BLaER1 (cell line): Measurements from ENCODE around the gene AGTPBP1.
"Not testable (repeated sequence)": the region's sequence is repeated elsewhere in the genome, so short reads cannot be mapped to it uniquely, and the experiment has no call there.

ENCODE experiments used
- H3K27ac ChIP-seq: shearing (Covaris generic); formaldehyde crosslinking; 2 replicates; pipeline ENCODE4 v1.8.1; 2022
- H3K27me3 ChIP-seq: shearing (Covaris generic); formaldehyde crosslinking; 2 replicates; pipeline ENCODE4 v1.8.1; 2022
- H3K36me3 ChIP-seq: shearing (Covaris generic); formaldehyde crosslinking; 2 replicates; pipeline ENCODE4 v1.8.1; 2022
- H3K4me1 ChIP-seq: shearing (Covaris generic); formaldehyde crosslinking; 2 replicates; pipeline ENCODE4 v1.8.1; 2022
- H3K4me2 ChIP-seq: shearing (Covaris generic); formaldehyde crosslinking; 2 replicates; pipeline ENCODE4 v1.8.1; 2022
- H3K4me3 ChIP-seq: shearing (Covaris generic); formaldehyde crosslinking; 2 replicates; pipeline ENCODE4 v1.8.1; 2022
- H3K9ac ChIP-seq: shearing (Covaris generic); formaldehyde crosslinking; 2 replicates; pipeline ENCODE4 v1.8.1; 2022
- H3K9me3 ChIP-seq: shearing (Covaris generic); formaldehyde crosslinking; 2 replicates; pipeline ENCODE4 v1.8.1; 2022
- H4K20me1 ChIP-seq: shearing (Covaris generic); formaldehyde crosslinking; 2 replicates; pipeline ENCODE4 v1.8.1; 2022
- Cebpa-rat ChIP-seq: shearing (Covaris generic); IDR thresholded peaks from 2 replicates; pipeline ENCODE4 v1.8.1; 2022

AGTPBP1 gene

GRCh38 chr9:85723215-85723614 lies 18.5 kb downstream of the AGTPBP1 start:
- H3K27me3 ChIP-seq, result no peaks in the 10 kb centered on the region
- no peak for TF ChIP-seq Cebpa-rat
- no peak overlapping the region for H3K4me3 ChIP-seq
- H3K9me3 ChIP-seq, result peaks cover 37% of the 10 kb centered on the region
- no peak overlapping the region for H3K4me2 ChIP-seq
- H3K27ac ChIP-seq, result no peak overlapping the region
- H3K36me3 ChIP-seq, result peaks cover 28% of the 10 kb centered on the region
- H3K9ac ChIP-seq, result no peak overlapping the region
- no peaks in the 10 kb centered on the region for H3K4me1 ChIP-seq
- peaks cover 25% of the 10 kb centered on the region; the same call in 1 of the 2 replicates for H4K20me1 ChIP-seq

- H3K9ac ChIP-seq, H3K27ac ChIP-seq, H3K4me2 ChIP-seq, H3K4me1 ChIP-seq, H3K4me3 ChIP-seq, H3K27me3 ChIP-seq: not testable (repeated sequence)
- peaks cover 14% of the 10 kb centered on the region for H4K20me1 ChIP-seq
- H3K36me3 ChIP-seq, result peaks cover 24% of the 10 kb centered on the region
- peaks cover 23% of the 10 kb centered on the region for H3K9me3 ChIP-seq
Observed at GRCh38 chr9:85719411-85719810, 22.3 kb downstream of the AGTPBP1 start.

- H3K4me2 ChIP-seq, H3K4me3 ChIP-seq, H3K27me3 ChIP-seq, H3K9ac ChIP-seq, H3K27ac ChIP-seq, H3K4me1 ChIP-seq, H3K36me3 ChIP-seq: not testable (repeated sequence)
- peaks cover 14% of the 10 kb centered on the region for H4K20me1 ChIP-seq
- peaks cover 10% of the 10 kb centered on the region for H3K9me3 ChIP-seq
Observed at GRCh38 chr9:85717818-85718217, 23.9 kb downstream of the AGTPBP1 start.

GRCh38 chr9:85717220-85717619 lies 24.5 kb downstream of the AGTPBP1 start:
- peaks cover 4% of the 10 kb centered on the region; the same call in 1 of the 2 replicates for H3K36me3 ChIP-seq
- H4K20me1 ChIP-seq, result peaks cover 14% of the 10 kb centered on the region
- H3K4me3 ChIP-seq, result no peak overlapping the region
- H3K27me3 ChIP-seq, result no peaks in the 10 kb centered on the region
- no peak overlapping the region for H3K27ac ChIP-seq
- peaks cover 4% of the 10 kb centered on the region for H3K9me3 ChIP-seq
- no peak overlapping the region for H3K4me2 ChIP-seq
- H3K9ac ChIP-seq, result no peak overlapping the region
- no peaks in the 10 kb centered on the region for H3K4me1 ChIP-seq
- TF ChIP-seq Cebpa-rat, result no peak

GRCh38 chr9:85716031-85716877 lies 25.5 kb downstream of the AGTPBP1 start:
- H3K4me1 ChIP-seq, result no peaks in the 10 kb centered on the region
- H3K27me3 ChIP-seq, result no peaks in the 10 kb centered on the region
- no peak overlapping the region for H3K4me3 ChIP-seq
- no peak for TF ChIP-seq Cebpa-rat
- H3K4me2 ChIP-seq, result no peak overlapping the region
- no peak overlapping the region for H3K27ac ChIP-seq
- H3K9me3 ChIP-seq, result no peaks in the 10 kb centered on the region; the same call in 1 of the 2 replicates
- peaks cover 9% of the 10 kb centered on the region for H3K36me3 ChIP-seq
- no peak overlapping the region for H3K9ac ChIP-seq
- peaks cover 14% of the 10 kb centered on the region for H4K20me1 ChIP-seq

GRCh38 chr9:85715587-85715986 lies 26.2 kb downstream of the AGTPBP1 start:
- H4K20me1 ChIP-seq, result peaks cover 14% of the 10 kb centered on the region
- no peaks in the 10 kb centered on the region for H3K27me3 ChIP-seq
- no peak overlapping the region for H3K4me2 ChIP-seq
- no peak overlapping the region for H3K4me3 ChIP-seq
- H3K9ac ChIP-seq, result no peak overlapping the region
- H3K4me1 ChIP-seq, result no peaks in the 10 kb centered on the region
- no peaks in the 10 kb centered on the region; the same call in 1 of the 2 replicates for H3K9me3 ChIP-seq
- no peak overlapping the region for H3K27ac ChIP-seq
- H3K36me3 ChIP-seq, result peaks cover 9% of the 10 kb centered on the region
- TF ChIP-seq Cebpa-rat, result no peak

- no peaks in the 10 kb centered on the region for H3K9me3 ChIP-seq
- no peak for TF ChIP-seq Cebpa-rat
- H3K36me3 ChIP-seq, result peaks cover 17% of the 10 kb centered on the region
- H3K27me3 ChIP-seq, result no peaks in the 10 kb centered on the region
- no peak overlapping the region for H3K27ac ChIP-seq
- H3K4me1 ChIP-seq, result no peaks in the 10 kb centered on the region
- H3K4me2 ChIP-seq, result peak overlapping the region; percentile 6; the same call in 1 of the 2 replicates
- no peak overlapping the region for H3K9ac ChIP-seq
- H3K4me3 ChIP-seq, result no peak overlapping the region
- H4K20me1 ChIP-seq, result peaks cover 14% of the 10 kb centered on the region
Observed at GRCh38 chr9:85713897-85714296, 27.9 kb downstream of the AGTPBP1 start.

- H4K20me1 ChIP-seq, result peaks cover 26% of the 10 kb centered on the region; the same call in 1 of the 2 replicates
Observed at GRCh38 chr9:85704744-85705143, 37.0 kb downstream of the AGTPBP1 start.

GRCh38 chr9:85703398-85703797 lies 38.4 kb downstream of the AGTPBP1 start:
- Histone ChIP-seq H4K20me1 (peaks cover 26% of the 10 kb centered on the region; the same call in 1 of the 2 replicates), H3K27me3 (no peaks in the 10 kb centered on the region), H3K27ac (no peak overlapping the region), H3K4me3 (no peak overlapping the region), H3K9me3 (peaks cover 23% of the 10 kb centered on the region), H3K9ac (no peak overlapping the region), H3K4me2 (peak overlapping the region; percentile 62), H3K36me3 (peaks cover 23% of the 10 kb centered on the region), H3K4me1 (peaks cover 17% of the 10 kb centered on the region)
- TF ChIP-seq Cebpa-rat, result no peak

More at GRCh38 chr9:85704744-85705143, 37.0 kb downstream of the AGTPBP1 start:
- H3K4me2 ChIP-seq, result no peak overlapping the region
- H3K9ac ChIP-seq, result no peak overlapping the region
- no peaks in the 10 kb centered on the region for H3K27me3 ChIP-seq
- peaks cover 28% of the 10 kb centered on the region for H3K9me3 ChIP-seq
- no peak overlapping the region for H3K4me3 ChIP-seq
- H3K4me1 ChIP-seq, result peaks cover 17% of the 10 kb centered on the region
- H3K27ac ChIP-seq, result no peak overlapping the region
- H3K36me3 ChIP-seq, result peaks cover 35% of the 10 kb centered on the region
- no peak for TF ChIP-seq Cebpa-rat

GRCh38 chr9:85702726-85703289 lies 38.9 kb downstream of the AGTPBP1 start:
- Histone ChIP-seq H3K4me3 (no peak overlapping the region), H3K36me3 (peaks cover 20% of the 10 kb centered on the region), H3K9me3 (peaks cover 18% of the 10 kb centered on the region), H3K4me2 (peak overlapping the region; percentile 62), H3K4me1 (peaks cover 17% of the 10 kb centered on the region), H3K9ac (no peak overlapping the region), H3K27me3 (no peaks in the 10 kb centered on the region), H3K27ac (no peak overlapping the region), H4K20me1 (peaks cover 26% of the 10 kb centered on the region; the same call in 1 of the 2 replicates)
- no peak for TF ChIP-seq Cebpa-rat
